PC-3 (cell line): ENCODE data around the gene RIPOR2.

Experiments
- EZH2 ChIP-seq: fragments of 300-600 bp; sonication (generic); IDR thresholded peaks from one replicate; pipeline ENCODE4 v1.6.1; 2017; ENCODE audit warnings: antibody characterized with exemption, mild to moderate bottlenecking, low read length; ENCODE audit not compliant: unreplicated experiment
- EZH2phosphoT487 ChIP-seq: fragments of 300-600 bp; sonication (generic); IDR thresholded peaks from 2 replicates; pipeline ENCODE4 v1.6.1; 2018; ENCODE audit warnings: mild to moderate bottlenecking, antibody characterized with exemption, low read length, borderline replicate concordance
- TF ChIP-seq, protein P1 (sequence below): fragments of 300-600 bp; sonication (generic); conservative IDR thresholded peaks from 2 replicates; pipeline ENCODE4 v1.5.1; 2017; ENCODE audit warnings: antibody characterized with exemption, low read depth, mild to moderate bottlenecking, low read length

DNA sequence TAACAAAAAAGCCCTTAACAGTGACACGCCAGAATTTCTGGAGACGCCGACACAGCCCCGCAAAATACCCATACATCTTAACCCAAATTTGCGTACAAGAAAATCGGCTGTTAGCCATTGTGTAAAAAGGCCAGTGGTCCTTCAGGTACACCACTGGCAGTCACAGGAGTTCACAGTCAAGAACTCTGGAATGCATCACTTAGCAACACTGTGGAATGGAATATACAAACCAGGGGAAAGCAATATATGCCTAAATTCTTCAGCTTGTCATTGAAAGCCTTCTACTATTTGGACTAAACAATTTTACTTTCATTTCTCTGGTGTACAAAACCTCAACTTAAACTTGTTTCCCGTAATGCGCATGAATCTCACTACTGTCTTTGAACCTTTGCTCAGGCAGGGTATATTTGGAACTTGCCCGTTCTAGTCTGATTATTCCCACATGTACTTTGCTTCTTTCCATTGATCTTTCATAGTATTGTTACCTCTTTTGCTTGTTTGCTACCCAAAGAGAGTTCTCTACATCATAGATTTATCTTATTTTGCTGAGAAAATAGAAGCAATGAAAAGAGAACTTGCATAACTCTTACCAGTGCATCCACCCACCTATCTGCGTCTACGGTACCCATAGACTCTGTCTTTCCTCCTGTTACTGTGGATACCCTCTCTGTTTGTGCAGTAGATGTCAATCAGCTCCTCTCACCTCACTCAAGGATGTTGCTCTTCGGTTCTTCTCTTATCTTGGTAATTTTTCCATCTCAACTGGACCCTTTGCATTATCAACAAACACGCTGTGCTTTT lies 136.8 kb downstream of the RIPOR2 start, which contains the start of gene ARMH2:
- TF ChIP-seq, protein P1, sequence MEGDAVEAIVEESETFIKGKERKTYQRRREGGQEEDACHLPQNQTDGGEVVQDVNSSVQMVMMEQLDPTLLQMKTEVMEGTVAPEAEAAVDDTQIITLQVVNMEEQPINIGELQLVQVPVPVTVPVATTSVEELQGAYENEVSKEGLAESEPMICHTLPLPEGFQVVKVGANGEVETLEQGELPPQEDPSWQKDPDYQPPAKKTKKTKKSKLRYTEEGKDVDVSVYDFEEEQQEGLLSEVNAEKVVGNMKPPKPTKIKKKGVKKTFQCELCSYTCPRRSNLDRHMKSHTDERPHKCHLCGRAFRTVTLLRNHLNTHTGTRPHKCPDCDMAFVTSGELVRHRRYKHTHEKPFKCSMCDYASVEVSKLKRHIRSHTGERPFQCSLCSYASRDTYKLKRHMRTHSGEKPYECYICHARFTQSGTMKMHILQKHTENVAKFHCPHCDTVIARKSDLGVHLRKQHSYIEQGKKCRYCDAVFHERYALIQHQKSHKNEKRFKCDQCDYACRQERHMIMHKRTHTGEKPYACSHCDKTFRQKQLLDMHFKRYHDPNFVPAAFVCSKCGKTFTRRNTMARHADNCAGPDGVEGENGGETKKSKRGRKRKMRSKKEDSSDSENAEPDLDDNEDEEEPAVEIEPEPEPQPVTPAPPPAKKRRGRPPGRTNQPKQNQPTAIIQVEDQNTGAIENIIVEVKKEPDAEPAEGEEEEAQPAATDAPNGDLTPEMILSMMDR, result no peak
- TF ChIP-seq EZH2 (no peak), EZH2phosphoT487 (no peak)
